NT2/D1 (cell line): ENCODE results near the gene GPR32.

Experiments
- SUZ12 ChIP-seq: IDR thresholded peaks from 2 replicates; pipeline ENCODE4 v1.6.1; 2011; ENCODE audit not compliant: insufficient read length, insufficient read depth; ENCODE audit errors: extremely low read depth
- YY1 ChIP-seq: IDR thresholded peaks from 2 replicates; pipeline ENCODE4 v1.6.1; 2011; ENCODE audit not compliant: insufficient read length, insufficient read depth
- ZNF274 ChIP-seq: IDR thresholded peaks from 2 replicates; pipeline ENCODE4 v1.6.1; 2011; ENCODE audit warnings: mild to moderate bottlenecking, low read depth, low read length

- TF ChIP-seq SUZ12 (no peak), YY1 (no peak), ZNF274 (no peak)
Measured at GRCh38 chr19:50808856-50809255, 38.6 kb downstream of the GPR32 start.
